NT2/D1 (cell line): ENCODE data around the gene CTSL.

Source experiments
- DNase-seq: peaks from one replicate; pipeline ENCODE4 v3.0.0-alpha.2; 2011; ENCODE audit warnings: low read depth, low spot score
- H3K27me3 ChIP-seq: 2 replicates; pipeline ENCODE4 v1.6.0; 2011; ENCODE audit warnings: mild to moderate bottlenecking; ENCODE audit not compliant: insufficient read length, insufficient read depth
- H3K36me3 ChIP-seq: 2 replicates; pipeline ENCODE4 v1.6.1; 2011; ENCODE audit warnings: mild to moderate bottlenecking, low read length, mixed read lengths; ENCODE audit not compliant: insufficient read depth, insufficient read length
- H3K4me1 ChIP-seq: 2 replicates; pipeline ENCODE4 v1.5.1; 2011; ENCODE audit not compliant: insufficient read depth, insufficient read length
- H3K4me3 ChIP-seq: 2 replicates; pipeline ENCODE4 v1.5.1; 2011; ENCODE audit warnings: low read depth; ENCODE audit not compliant: insufficient read length
- H3K9ac ChIP-seq: 2 replicates; pipeline ENCODE4 v1.6.0; 2011; ENCODE audit warnings: low read depth; ENCODE audit not compliant: insufficient read length
- H3K9me3 ChIP-seq: 2 replicates; pipeline ENCODE4 v1.5.1; 2011; ENCODE audit warnings: mild to moderate bottlenecking, low read length; ENCODE audit not compliant: insufficient read depth
- SUZ12 ChIP-seq: IDR thresholded peaks from 2 replicates; pipeline ENCODE4 v1.6.1; 2011; ENCODE audit not compliant: insufficient read length, insufficient read depth; ENCODE audit errors: extremely low read depth
- YY1 ChIP-seq: IDR thresholded peaks from 2 replicates; pipeline ENCODE4 v1.6.1; 2011; ENCODE audit not compliant: insufficient read length, insufficient read depth
- ZNF274 ChIP-seq: IDR thresholded peaks from 2 replicates; pipeline ENCODE4 v1.6.1; 2011; ENCODE audit warnings: mild to moderate bottlenecking, low read depth, low read length

The CTSL gene

DNA sequence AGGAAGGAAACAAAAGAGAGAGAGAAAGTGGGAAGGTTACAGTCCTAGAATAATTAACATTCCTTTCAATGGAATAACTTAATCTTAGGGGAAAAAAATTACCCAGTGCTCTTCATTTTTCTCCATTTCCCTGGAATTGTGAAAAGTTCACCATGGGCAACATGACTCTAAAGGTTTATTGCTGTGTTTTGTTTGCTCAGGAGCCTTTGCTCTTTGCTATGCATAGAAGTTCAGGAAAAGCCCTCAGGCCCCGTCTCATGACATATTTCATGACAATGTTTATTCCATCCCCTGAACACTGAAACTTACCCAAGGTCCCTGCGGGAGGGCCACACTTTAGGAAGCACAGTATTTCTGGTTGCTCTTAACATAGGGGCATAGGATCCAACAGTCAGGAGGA is 9.8 kb upstream of the CTSL start:
- Histone ChIP-seq H3K9ac (no peak overlapping the region), H3K27me3 (peaks cover 10% of the 10 kb centered on the region), H3K9me3 (no peaks in the 10 kb centered on the region), H3K36me3 (no peaks in the 10 kb centered on the region), H3K4me3 (no peak overlapping the region), H3K4me1 (no peaks in the 10 kb centered on the region)
- DNase-seq, result no peak
- TF ChIP-seq SUZ12 (no peak), YY1 (no peak), ZNF274 (no peak)

DNA sequence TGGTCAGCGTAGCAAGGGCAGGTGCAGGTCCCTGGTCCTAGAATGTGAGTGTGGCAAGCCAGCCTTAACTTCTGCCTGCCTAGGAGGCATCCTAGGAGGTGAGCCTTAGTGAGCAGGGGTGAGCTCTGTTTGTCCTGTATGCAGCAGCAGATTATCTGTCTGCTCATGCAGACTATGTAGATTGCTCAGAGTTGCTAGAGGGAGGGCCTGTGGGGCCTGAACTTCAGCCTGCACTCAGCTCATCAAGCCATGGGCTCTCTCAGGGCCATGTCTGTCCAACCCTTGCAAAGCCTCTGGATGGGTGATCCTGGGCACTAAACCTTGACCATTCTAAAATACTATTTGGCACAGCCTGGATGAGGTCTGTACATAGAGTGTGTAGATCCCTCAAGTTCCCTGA is 8.5 kb upstream of the CTSL start:
- H3K4me1 ChIP-seq, result no peaks in the 10 kb centered on the region
- H3K9ac ChIP-seq, result no peak overlapping the region
- H3K27me3 ChIP-seq, result peaks cover 10% of the 10 kb centered on the region
- no peaks in the 10 kb centered on the region for H3K9me3 ChIP-seq
- DNase-seq, result no peak
- TF ChIP-seq YY1, result no peak
- no peak for TF ChIP-seq SUZ12
- no peak overlapping the region for H3K4me3 ChIP-seq
- no peaks in the 10 kb centered on the region for H3K36me3 ChIP-seq

DNA sequence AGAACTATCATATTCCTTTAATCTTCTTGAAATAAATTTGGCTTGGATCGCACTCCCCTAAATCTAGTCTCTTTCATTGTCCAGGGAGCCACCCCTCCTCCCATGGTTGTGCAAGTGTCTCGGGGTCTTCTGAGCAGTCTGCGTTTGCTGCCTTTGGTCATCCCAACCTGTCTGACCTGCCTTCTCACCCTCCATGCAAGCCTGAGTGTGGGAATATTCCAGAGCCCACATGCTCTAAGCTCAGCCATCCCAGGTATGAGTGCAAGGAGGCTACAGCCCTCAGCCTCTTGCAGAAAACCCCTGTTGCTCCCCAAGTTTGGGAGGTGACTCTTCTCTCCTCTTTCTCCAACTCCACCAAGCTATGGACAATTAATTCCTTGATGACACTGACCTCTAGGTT is 7.7 kb upstream of the CTSL start:
- TF ChIP-seq SUZ12 (no peak), ZNF274 (no peak), YY1 (no peak)
- no peaks in the 10 kb centered on the region for H3K36me3 ChIP-seq
- no peak overlapping the region for H3K4me3 ChIP-seq
- H3K4me1 ChIP-seq, result no peaks in the 10 kb centered on the region
- peaks cover 10% of the 10 kb centered on the region for H3K27me3 ChIP-seq
- H3K9me3 ChIP-seq, result no peaks in the 10 kb centered on the region
- no peak overlapping the region for H3K9ac ChIP-seq
- DNase-seq, result no peak

- Histone ChIP-seq H3K9me3 (no peaks in the 10 kb centered on the region), H3K4me3 (no peak overlapping the region), H3K36me3 (no peaks in the 10 kb centered on the region), H3K9ac (no peak overlapping the region), H3K27me3 (peaks cover 10% of the 10 kb centered on the region), H3K4me1 (no peaks in the 10 kb centered on the region)
- no peak for TF ChIP-seq YY1
- no peak for TF ChIP-seq SUZ12
- no peak for TF ChIP-seq ZNF274
- no peak for DNase-seq
These were observed 6.9 kb upstream of the CTSL start for GRCh38 chr9:87718852-87719612.

DNA sequence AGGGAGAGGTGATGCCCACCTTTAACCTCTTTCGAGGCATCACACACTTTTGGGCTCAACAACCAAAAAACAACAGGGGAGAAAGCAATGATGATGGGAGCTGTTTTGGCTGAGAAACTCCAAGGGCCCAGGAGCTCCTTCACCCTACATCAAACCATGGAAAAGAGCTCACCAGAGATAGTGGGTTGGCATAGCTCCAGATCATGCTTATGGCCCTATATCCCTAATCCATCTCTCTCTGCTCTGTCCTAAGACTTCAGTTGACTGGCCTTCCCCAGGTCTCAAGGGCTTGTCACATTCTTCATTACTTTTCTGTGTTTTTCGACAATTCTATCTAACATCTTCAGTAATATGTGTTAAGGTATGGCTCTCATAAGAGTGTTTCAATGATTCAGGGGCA is 5.7 kb upstream of the CTSL start:
- no peak for TF ChIP-seq YY1
- no peak for TF ChIP-seq ZNF274
- no peak for TF ChIP-seq SUZ12
- H3K4me1 ChIP-seq, result no peaks in the 10 kb centered on the region
- H3K9ac ChIP-seq, result no peak overlapping the region
- H3K9me3 ChIP-seq, result no peaks in the 10 kb centered on the region
- H3K4me3 ChIP-seq, result no peak overlapping the region
- DNase-seq, result no peak
- H3K36me3 ChIP-seq, result no peaks in the 10 kb centered on the region
- H3K27me3 ChIP-seq, result peaks cover 18% of the 10 kb centered on the region

GRCh38 chr9:87722393-87723088 is 3.4 kb upstream of the CTSL start:
- DNase-seq, result no peak
- no peak overlapping the region for H3K4me3 ChIP-seq
- no peaks in the 10 kb centered on the region for H3K9me3 ChIP-seq
- TF ChIP-seq YY1, result no peak
- TF ChIP-seq SUZ12, result no peak
- no peak overlapping the region for H3K9ac ChIP-seq
- H3K27me3 ChIP-seq, result peaks cover 23% of the 10 kb centered on the region
- no peaks in the 10 kb centered on the region for H3K4me1 ChIP-seq
- H3K36me3 ChIP-seq, result peaks cover under 1% of the 10 kb centered on the region

GRCh38 chr9:87725356-87725899 is 491 bp upstream of the CTSL start:
- peak overlapping the region; percentile 79 for H3K4me3 ChIP-seq
- no peaks in the 10 kb centered on the region for H3K9me3 ChIP-seq
- peak overlapping the region; percentile 24 for H3K9ac ChIP-seq
- H3K27me3 ChIP-seq, result peaks cover 15% of the 10 kb centered on the region
- no peak for TF ChIP-seq ZNF274
- no peak for TF ChIP-seq SUZ12
- TF ChIP-seq YY1, result no peak
- DNase-seq, result no peak
- H3K4me1 ChIP-seq, result no peaks in the 10 kb centered on the region
- peaks cover 30% of the 10 kb centered on the region for H3K36me3 ChIP-seq
